ENCODE measurements around the gene FAM120A.

Gene FAM120A

GRCh38 chr9:93558503-93558902, 107.0 kb downstream of the FAM120A start:
- Histone ChIP-seq H3K27ac (ENCODE audit: insufficient read depth, low read length, poor library complexity, severe bottlenecking) (no peak overlapping the region), H3K27me3 (replicated peaks; ENCODE audit: control insufficient read depth, insufficient read depth, low read length, poor library complexity, severe bottlenecking) (no peaks in the 10 kb centered on the region)
- no peak for DNase-seq

DNA sequence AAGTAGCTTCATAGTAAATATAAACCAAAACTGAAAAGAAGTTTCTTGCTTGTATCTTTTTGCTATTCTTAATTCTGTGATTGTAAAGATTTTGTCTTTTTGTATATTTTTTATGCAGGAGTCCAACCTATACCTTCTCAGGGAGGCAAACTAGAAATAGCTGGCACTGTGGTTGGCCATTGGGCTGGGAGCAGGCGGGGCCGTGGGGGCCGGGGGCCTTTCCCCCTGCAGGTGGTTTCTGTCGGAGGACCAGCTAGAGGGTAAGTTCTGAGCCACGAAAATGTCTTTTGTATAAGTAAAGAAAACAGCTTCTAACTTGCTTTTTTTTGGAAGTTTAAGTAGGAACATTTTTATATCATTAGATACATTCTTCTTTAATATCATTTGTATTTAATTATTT, 109.5 kb downstream of the FAM120A start:
- Histone ChIP-seq H3K27me3 (replicated peaks; ENCODE audit: control insufficient read depth, insufficient read depth, low read length, poor library complexity, severe bottlenecking) (no peaks in the 10 kb centered on the region), H3K4me3 (ENCODE audit: insufficient read depth, low read depth, low read length, poor library complexity, severe bottlenecking) (no peak overlapping the region), H3K36me3 (ENCODE audit: control insufficient read depth, insufficient read depth, low read length) (peaks cover 64% of the 10 kb centered on the region), H3K9me3 (ENCODE audit: control insufficient read depth, low read length) (no peaks in the 10 kb centered on the region), H3K4me1 (ENCODE audit: control insufficient read depth, insufficient read depth, low read length, poor library complexity, severe bottlenecking) (no peaks in the 10 kb centered on the region), H3K27ac (ENCODE audit: insufficient read depth, low read length, poor library complexity, severe bottlenecking) (no peak overlapping the region)
- no peak for DNase-seq

More at GRCh38 chr9:93558503-93558902, 107.0 kb downstream of the FAM120A start:
- H3K4me3 ChIP-seq (ENCODE audit: insufficient read depth, low read depth, low read length, poor library complexity, severe bottlenecking): no peak overlapping the region
- peaks cover 69% of the 10 kb centered on the region for H3K36me3 ChIP-seq (ENCODE audit: control insufficient read depth, insufficient read depth, low read length)
- no peaks in the 10 kb centered on the region for H3K9me3 ChIP-seq (ENCODE audit: control insufficient read depth, low read length)
- H3K4me1 ChIP-seq (ENCODE audit: control insufficient read depth, insufficient read depth, low read length, poor library complexity, severe bottlenecking): no peaks in the 10 kb centered on the region

- H3K4me1 ChIP-seq (ENCODE audit: control insufficient read depth, insufficient read depth, low read length, poor library complexity, severe bottlenecking): peaks cover 4% of the 10 kb centered on the region
- no peaks in the 10 kb centered on the region for H3K27me3 ChIP-seq (replicated peaks; ENCODE audit: control insufficient read depth, insufficient read depth, low read length, poor library complexity, severe bottlenecking)
- H3K4me3 ChIP-seq (ENCODE audit: insufficient read depth, low read depth, low read length, poor library complexity, severe bottlenecking): no peak overlapping the region
- no peak for DNase-seq
- no peak overlapping the region for H3K27ac ChIP-seq (ENCODE audit: insufficient read depth, low read length, poor library complexity, severe bottlenecking)
- no peaks in the 10 kb centered on the region for H3K9me3 ChIP-seq (ENCODE audit: control insufficient read depth, low read length)
- H3K36me3 ChIP-seq (ENCODE audit: control insufficient read depth, insufficient read depth, low read length): peaks cover 56% of the 10 kb centered on the region
Observed at GRCh38 chr9:93562157-93562556, 110.7 kb downstream of the FAM120A start.

DNA sequence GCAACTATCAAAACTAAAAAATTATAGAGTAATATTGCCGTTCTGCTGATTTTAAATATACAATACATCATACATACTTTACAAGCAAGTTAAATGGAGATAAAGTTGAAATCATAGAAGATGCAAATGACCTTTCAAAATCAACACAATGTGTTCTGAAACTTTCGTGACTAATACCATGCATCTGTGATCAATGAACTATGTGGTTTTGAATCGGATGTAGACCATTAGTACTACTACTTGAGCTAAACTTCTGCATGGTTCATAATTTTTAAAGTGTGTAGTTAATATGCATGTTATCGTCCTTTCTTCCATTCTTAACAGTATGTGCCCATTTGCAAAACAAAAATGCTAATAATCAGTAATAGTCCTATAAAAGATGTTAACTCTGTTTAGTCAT, 113.6 kb downstream of the FAM120A start:
- DNase-seq: no peak
- Histone ChIP-seq H3K36me3 (ENCODE audit: control insufficient read depth, insufficient read depth, low read length) (peaks cover 30% of the 10 kb centered on the region), H3K27me3 (replicated peaks; ENCODE audit: control insufficient read depth, insufficient read depth, low read length, poor library complexity, severe bottlenecking) (no peaks in the 10 kb centered on the region), H3K4me3 (ENCODE audit: insufficient read depth, low read depth, low read length, poor library complexity, severe bottlenecking) (no peak overlapping the region), H3K9me3 (ENCODE audit: control insufficient read depth, low read length) (no peaks in the 10 kb centered on the region), H3K27ac (ENCODE audit: insufficient read depth, low read length, poor library complexity, severe bottlenecking) (no peak overlapping the region), H3K4me1 (ENCODE audit: control insufficient read depth, insufficient read depth, low read length, poor library complexity, severe bottlenecking) (peaks cover 10% of the 10 kb centered on the region)

DNA sequence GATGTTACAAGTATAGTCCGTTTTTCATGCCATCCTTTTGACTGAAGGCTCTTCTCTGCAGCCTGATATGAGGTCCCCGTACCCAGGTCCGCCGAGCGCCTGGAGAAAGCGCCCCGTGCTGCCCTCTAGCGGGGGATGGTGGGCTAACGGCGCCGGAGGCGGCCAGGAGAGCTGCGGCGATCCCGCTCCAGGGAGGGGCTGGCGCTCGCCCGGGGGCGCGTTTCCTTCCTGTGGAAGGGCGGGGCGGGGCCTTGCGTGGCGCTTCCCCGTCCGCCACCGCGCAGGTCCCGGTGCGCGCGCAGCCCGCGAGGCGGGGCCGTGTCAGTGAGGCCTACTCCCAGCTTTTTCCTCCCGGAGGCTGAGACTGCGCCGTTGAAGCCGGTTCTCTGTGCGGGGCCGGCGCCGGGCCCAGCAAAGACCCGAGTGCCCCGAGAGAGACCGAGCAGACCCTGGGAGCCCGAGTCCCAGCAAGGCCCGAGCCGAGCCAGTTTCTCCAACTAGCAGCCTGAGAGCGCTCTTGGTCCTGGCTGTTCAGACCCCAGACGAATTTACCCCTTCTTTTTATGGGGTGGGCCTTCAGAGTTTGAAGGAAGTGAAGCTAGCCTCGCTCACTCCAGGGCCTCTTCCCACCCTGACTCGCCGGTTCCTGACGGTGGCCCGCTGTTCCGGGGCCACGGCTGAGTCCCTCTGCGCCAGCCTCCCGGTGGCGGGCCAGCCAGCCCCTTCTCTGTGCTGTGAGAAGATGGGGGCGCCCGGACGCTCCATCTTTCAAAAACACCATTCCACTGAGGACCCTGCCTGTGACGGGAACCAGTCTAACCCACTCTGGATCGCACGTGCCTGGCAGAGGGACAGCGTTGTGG, 115.2 kb downstream of the FAM120A start:
- Histone ChIP-seq H3K4me3 (ENCODE audit: insufficient read depth, low read depth, low read length, poor library complexity, severe bottlenecking) (peak overlapping the region; percentile 62), H3K27me3 (replicated peaks; ENCODE audit: control insufficient read depth, insufficient read depth, low read length, poor library complexity, severe bottlenecking) (no peaks in the 10 kb centered on the region), H3K4me1 (ENCODE audit: control insufficient read depth, insufficient read depth, low read length, poor library complexity, severe bottlenecking) (peaks cover 10% of the 10 kb centered on the region), H3K27ac (ENCODE audit: insufficient read depth, low read length, poor library complexity, severe bottlenecking) (peak overlapping the region; percentile 94), H3K9me3 (ENCODE audit: control insufficient read depth, low read length) (no peaks in the 10 kb centered on the region), H3K36me3 (ENCODE audit: control insufficient read depth, insufficient read depth, low read length) (peaks cover 26% of the 10 kb centered on the region)
- peak; percentile 96 to 97 (median 97) for DNase-seq

GRCh38 chr9:93567271-93567959, 115.9 kb downstream of the FAM120A start:
- no peak for DNase-seq
- Histone ChIP-seq H3K9me3 (ENCODE audit: control insufficient read depth, low read length) (no peaks in the 10 kb centered on the region), H3K27ac (ENCODE audit: insufficient read depth, low read length, poor library complexity, severe bottlenecking) (peak overlapping the region; percentile 94), H3K27me3 (replicated peaks; ENCODE audit: control insufficient read depth, insufficient read depth, low read length, poor library complexity, severe bottlenecking) (no peaks in the 10 kb centered on the region), H3K4me3 (ENCODE audit: insufficient read depth, low read depth, low read length, poor library complexity, severe bottlenecking) (peak overlapping the region; percentile 62), H3K36me3 (ENCODE audit: control insufficient read depth, insufficient read depth, low read length) (peaks cover 18% of the 10 kb centered on the region), H3K4me1 (ENCODE audit: control insufficient read depth, insufficient read depth, low read length, poor library complexity, severe bottlenecking) (peaks cover 10% of the 10 kb centered on the region)

DNA sequence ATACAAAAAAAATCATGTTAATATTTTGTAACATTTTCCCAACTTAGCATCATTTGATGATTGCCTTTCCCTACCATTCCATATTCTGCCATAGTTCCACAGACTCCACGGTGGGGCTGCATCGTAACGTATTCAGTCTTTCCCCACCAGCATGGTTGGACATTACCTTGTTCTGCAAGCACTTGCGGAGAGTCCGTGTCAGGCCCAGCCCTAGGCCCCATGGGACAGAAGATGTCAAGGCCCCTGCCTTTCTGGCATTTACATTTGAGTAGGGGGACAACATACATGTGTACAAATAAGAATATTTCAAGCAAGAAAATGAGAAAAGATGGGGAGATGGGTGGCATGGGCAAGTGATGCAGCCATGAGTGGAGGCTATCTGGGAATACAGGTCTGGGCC, 116.7 kb downstream of the FAM120A start:
- Histone ChIP-seq H3K4me1 (ENCODE audit: control insufficient read depth, insufficient read depth, low read length, poor library complexity, severe bottlenecking) (peaks cover 10% of the 10 kb centered on the region), H3K36me3 (ENCODE audit: control insufficient read depth, insufficient read depth, low read length) (peaks cover 11% of the 10 kb centered on the region), H3K27ac (ENCODE audit: insufficient read depth, low read length, poor library complexity, severe bottlenecking) (no peak overlapping the region), H3K4me3 (ENCODE audit: insufficient read depth, low read depth, low read length, poor library complexity, severe bottlenecking) (no peak overlapping the region), H3K27me3 (replicated peaks; ENCODE audit: control insufficient read depth, insufficient read depth, low read length, poor library complexity, severe bottlenecking) (no peaks in the 10 kb centered on the region), H3K9me3 (ENCODE audit: control insufficient read depth, low read length) (no peaks in the 10 kb centered on the region)
- no peak for DNase-seq

- Histone ChIP-seq H3K36me3 (ENCODE audit: control insufficient read depth, insufficient read depth, low read length) (no peaks in the 10 kb centered on the region), H3K27ac (ENCODE audit: insufficient read depth, low read length, poor library complexity, severe bottlenecking) (no peak overlapping the region), H3K9me3 (ENCODE audit: control insufficient read depth, low read length) (no peaks in the 10 kb centered on the region), H3K4me1 (ENCODE audit: control insufficient read depth, insufficient read depth, low read length, poor library complexity, severe bottlenecking) (peaks cover 10% of the 10 kb centered on the region), H3K27me3 (replicated peaks; ENCODE audit: control insufficient read depth, insufficient read depth, low read length, poor library complexity, severe bottlenecking) (no peaks in the 10 kb centered on the region), H3K4me3 (ENCODE audit: insufficient read depth, low read depth, low read length, poor library complexity, severe bottlenecking) (no peak overlapping the region)
- DNase-seq: no peak
Observed at GRCh38 chr9:93569621-93570174, 118.2 kb downstream of the FAM120A start.

DNA sequence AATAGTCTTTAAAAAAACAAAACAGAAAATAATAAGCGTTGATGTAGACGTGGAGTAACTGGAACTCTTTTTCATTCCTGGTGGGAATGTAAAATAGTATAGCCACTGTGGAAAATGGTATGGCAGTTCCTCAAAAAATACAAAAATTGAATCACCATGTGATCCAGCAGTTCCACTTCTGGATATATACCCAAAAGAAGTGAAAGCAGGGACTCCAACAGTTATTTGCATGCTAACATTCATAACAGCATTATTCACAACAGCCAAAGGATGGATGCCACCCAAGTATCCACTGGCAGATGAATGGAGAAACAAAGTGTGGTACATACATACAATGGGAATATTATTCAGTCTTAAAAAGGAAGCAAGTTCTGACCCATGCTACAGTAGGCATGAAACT, 120.7 kb downstream of the FAM120A start:
- Histone ChIP-seq H3K9me3 (ENCODE audit: control insufficient read depth, low read length) (no peaks in the 10 kb centered on the region), H3K27ac (ENCODE audit: insufficient read depth, low read length, poor library complexity, severe bottlenecking) (no peak overlapping the region), H3K36me3 (ENCODE audit: control insufficient read depth, insufficient read depth, low read length) (no peaks in the 10 kb centered on the region), H3K27me3 (replicated peaks; ENCODE audit: control insufficient read depth, insufficient read depth, low read length, poor library complexity, severe bottlenecking) (no peaks in the 10 kb centered on the region), H3K4me1 (ENCODE audit: control insufficient read depth, insufficient read depth, low read length, poor library complexity, severe bottlenecking) (peaks cover 15% of the 10 kb centered on the region), H3K4me3 (ENCODE audit: insufficient read depth, low read depth, low read length, poor library complexity, severe bottlenecking) (no peak overlapping the region)
- no peak for DNase-seq
